Measurements from ENCODE around the gene EPAS1. TPM values are rescaled to one million over a fixed set of nuclear protein-coding genes. Genes with fewer than 3 reads are reported as not detected.
A peak's percentile ranks its signal among the peaks of the same experiment; 100 is the strongest.

Gene EPAS1
- total RNA-seq, 1 experiment from 2014 or later: 127 TPM

DNA sequence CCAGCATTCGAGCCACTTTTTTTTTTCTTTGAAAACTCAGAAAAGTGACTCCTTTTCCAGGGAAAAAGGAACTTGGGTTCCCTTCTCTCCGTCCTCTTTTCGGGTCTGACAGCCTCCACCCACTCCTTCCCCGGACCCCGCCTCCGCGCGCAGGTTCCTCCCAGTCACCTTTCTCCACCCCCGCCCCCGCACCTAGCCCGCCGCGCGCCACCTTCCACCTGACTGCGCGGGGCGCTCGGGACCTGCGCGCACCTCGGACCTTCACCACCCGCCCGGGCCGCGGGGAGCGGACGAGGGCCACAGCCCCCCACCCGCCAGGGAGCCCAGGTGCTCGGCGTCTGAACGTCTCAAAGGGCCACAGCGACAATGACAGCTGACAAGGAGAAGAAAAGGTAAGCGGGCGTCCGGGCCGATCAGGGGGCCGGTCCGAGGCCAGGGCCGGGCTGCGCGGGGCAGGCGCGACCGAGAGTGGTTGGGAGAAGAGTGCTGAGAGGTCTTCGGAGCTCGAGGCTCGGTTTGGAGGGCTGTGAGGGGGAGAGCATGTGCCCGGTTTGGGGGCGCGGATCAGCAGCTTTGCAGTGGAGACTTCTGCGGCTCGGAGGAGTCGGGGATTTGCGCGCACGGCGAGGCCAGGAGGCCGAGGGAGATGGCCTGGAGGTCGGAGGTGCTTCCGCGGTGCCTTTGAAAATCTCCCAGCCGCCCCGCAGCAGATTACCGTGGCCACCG, 502 bp downstream of the EPAS1 start:
- peak overlapping the region; percentile 74 for H2AFZ ChIP-seq
- no peaks in the 10 kb centered on the region for H3K9me2 ChIP-seq (ENCODE audit: insufficient read depth)
- peak overlapping the region; percentile 87 for H3K27ac ChIP-seq
- H3K36me3 ChIP-seq (ENCODE audit: low read depth): no peaks in the 10 kb centered on the region
- H3K4me2 ChIP-seq: peak overlapping the region; percentile 77
- no peak for TF ChIP-seq EZH2 (IDR thresholded peaks at IDR 0.05; ENCODE audit: low read depth)
- TF ChIP-seq, protein P1, sequence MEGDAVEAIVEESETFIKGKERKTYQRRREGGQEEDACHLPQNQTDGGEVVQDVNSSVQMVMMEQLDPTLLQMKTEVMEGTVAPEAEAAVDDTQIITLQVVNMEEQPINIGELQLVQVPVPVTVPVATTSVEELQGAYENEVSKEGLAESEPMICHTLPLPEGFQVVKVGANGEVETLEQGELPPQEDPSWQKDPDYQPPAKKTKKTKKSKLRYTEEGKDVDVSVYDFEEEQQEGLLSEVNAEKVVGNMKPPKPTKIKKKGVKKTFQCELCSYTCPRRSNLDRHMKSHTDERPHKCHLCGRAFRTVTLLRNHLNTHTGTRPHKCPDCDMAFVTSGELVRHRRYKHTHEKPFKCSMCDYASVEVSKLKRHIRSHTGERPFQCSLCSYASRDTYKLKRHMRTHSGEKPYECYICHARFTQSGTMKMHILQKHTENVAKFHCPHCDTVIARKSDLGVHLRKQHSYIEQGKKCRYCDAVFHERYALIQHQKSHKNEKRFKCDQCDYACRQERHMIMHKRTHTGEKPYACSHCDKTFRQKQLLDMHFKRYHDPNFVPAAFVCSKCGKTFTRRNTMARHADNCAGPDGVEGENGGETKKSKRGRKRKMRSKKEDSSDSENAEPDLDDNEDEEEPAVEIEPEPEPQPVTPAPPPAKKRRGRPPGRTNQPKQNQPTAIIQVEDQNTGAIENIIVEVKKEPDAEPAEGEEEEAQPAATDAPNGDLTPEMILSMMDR (conservative IDR thresholded peaks at IDR 0.05): peak; percentile 30; the same call in 1 of the 2 replicates
- H3K79me2 ChIP-seq (ENCODE audit: low read depth): peaks cover 51% of the 10 kb centered on the region
- peaks cover 20% of the 10 kb centered on the region for H4K20me1 ChIP-seq (ENCODE audit: insufficient read depth)
- peak; percentile 77 to 86 for DNase-seq
- H3K4me3 ChIP-seq: peak overlapping the region; percentile 80
- BruUV-seq (replicated peaks): TSS peak; percentile 25
- ChIA-PET POLR2A (ENCODE audit: unreplicated experiment) (interaction anchor here (0.7 to 1.4 kb wide), 7 partner anchors 10 to 779 kb away, joined by 3 to 17 read pairs (median 3); partner anchors contain the start of gene SRBD1), CTCF (no interaction called here)
- intact Hi-C loops (cut with micrococcal nuclease; ENCODE audit: unreplicated experiment): loop anchor here (1.0 to 10.0 kb wide), 10 partner anchors 73 to 305 kb away; no protein-coding TSS in a partner anchor
- no peaks in the 10 kb centered on the region for H3K9me3 ChIP-seq (ENCODE audit: insufficient read depth, low read depth)
- H3K4me1 ChIP-seq (replicated peaks; ENCODE audit: insufficient read depth): peaks cover 42% of the 10 kb centered on the region
- H3F3A ChIP-seq (ENCODE audit: insufficient read depth, low read depth): peaks cover 31% of the 10 kb centered on the region; the same call in 1 of the 2 replicates
- no peaks in the 10 kb centered on the region for H3K27me3 ChIP-seq (ENCODE audit: insufficient read depth, low read depth)

DNA sequence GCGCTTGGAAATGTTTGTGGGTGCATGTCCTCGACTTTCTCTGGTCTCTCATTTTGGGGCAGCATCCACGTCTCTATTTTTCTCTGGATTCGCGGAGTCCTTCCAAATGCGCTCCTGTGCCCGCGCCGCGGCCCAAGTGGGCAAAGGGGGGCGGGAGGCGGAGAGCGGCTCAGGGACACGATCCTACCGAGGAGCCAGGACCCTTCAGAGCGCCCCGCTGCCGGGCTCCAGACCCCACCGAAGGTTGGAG, 990 bp downstream of the EPAS1 start:
- Histone ChIP-seq H4K20me1 (ENCODE audit: insufficient read depth) (peaks cover 20% of the 10 kb centered on the region), H3K36me3 (ENCODE audit: low read depth) (no peaks in the 10 kb centered on the region), H3K9me2 (ENCODE audit: insufficient read depth) (no peaks in the 10 kb centered on the region), H3K79me2 (ENCODE audit: low read depth) (peaks cover 56% of the 10 kb centered on the region), H2AFZ (peak overlapping the region; percentile 74), H3K4me1 (replicated peaks; ENCODE audit: insufficient read depth) (peaks cover 47% of the 10 kb centered on the region), H3K27ac (peak overlapping the region; percentile 87), H3K4me3 (peak overlapping the region; percentile 80), H3K27me3 (ENCODE audit: insufficient read depth, low read depth) (no peaks in the 10 kb centered on the region), H3F3A (ENCODE audit: insufficient read depth, low read depth) (peaks cover 31% of the 10 kb centered on the region; the same call in 1 of the 2 replicates), H3K4me2 (peak overlapping the region; percentile 77), H3K9me3 (ENCODE audit: insufficient read depth, low read depth) (no peaks in the 10 kb centered on the region)
- TF ChIP-seq, protein P1 (conservative IDR thresholded peaks at IDR 0.05): no peak
- TF ChIP-seq EZH2 (IDR thresholded peaks at IDR 0.05; ENCODE audit: low read depth): no peak
- no TSS peak for BruUV-seq (replicated peaks)
- intact Hi-C loops (cut with micrococcal nuclease; ENCODE audit: unreplicated experiment): loop anchor here (2.0 to 10.0 kb wide), 5 partner anchors 73 to 306 kb away; no protein-coding TSS in a partner anchor
- no peak for DNase-seq
- CTCF ChIA-PET: interaction anchor here (0.5 kb wide), 1 partner anchor 69 kb away, joined by 3 read pairs; no protein-coding TSS in a partner anchor
- POLR2A ChIA-PET (ENCODE audit: unreplicated experiment): no interaction called here

DNA sequence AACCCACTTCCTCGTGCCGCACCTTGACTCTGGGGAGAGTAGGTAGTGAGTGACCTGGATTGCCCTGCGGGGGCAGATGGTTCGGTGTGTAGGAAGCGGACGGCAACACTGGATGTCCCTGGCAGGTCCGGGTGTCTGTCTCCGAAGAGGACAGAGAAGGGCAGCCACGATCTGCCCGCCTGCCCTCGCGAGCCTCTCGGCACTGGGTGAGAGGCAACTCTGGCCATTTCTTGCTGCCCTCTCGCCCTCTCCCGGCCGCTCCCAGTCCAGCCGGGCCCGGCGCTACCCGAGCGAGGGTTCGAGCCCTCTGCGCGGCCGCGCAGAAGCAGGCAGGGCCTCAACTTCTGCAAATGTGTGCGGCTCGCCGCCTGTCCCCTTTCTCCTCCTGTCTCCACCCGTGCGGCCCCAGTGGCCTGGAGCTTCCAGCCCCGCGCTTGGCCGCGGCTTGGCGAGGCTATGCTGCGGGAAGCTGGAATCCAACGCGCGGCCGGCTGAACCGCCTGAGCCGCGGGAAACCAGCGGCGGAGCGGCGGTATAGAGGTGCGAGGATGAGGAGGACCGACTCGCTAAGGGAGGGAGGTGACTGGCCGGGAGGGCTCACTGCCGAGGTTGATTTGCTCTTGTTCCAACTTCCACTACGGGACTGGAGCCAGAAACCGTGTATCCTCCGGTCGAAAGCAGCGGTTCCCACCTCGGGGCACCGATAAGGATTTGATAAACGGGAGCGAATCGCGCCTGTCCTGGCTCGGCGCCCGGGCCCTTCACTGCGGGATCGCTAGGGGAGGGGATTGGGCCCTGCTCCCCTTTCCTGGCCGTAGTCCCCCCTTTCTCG, 1.5 kb downstream of the EPAS1 start:
- H3K4me3 ChIP-seq: peak overlapping the region; percentile 80
- H3K4me2 ChIP-seq: peak overlapping the region; percentile 77
- H3K4me1 ChIP-seq (replicated peaks; ENCODE audit: insufficient read depth): peaks cover 51% of the 10 kb centered on the region
- H3K9me3 ChIP-seq (ENCODE audit: insufficient read depth, low read depth): no peaks in the 10 kb centered on the region
- peaks cover 61% of the 10 kb centered on the region for H3K79me2 ChIP-seq (ENCODE audit: low read depth)
- H3F3A ChIP-seq (ENCODE audit: insufficient read depth, low read depth): peaks cover 31% of the 10 kb centered on the region; the same call in 1 of the 2 replicates
- ChIA-PET POLR2A (ENCODE audit: unreplicated experiment) (no interaction called here), CTCF (interaction anchor here (0.5 to 1.3 kb wide), 4 partner anchors 9 to 305 kb away, joined by 3 to 24 read pairs (median 12); no protein-coding TSS in a partner anchor)
- TF ChIP-seq EZH2 (IDR thresholded peaks at IDR 0.05; ENCODE audit: low read depth): no peak
- TF ChIP-seq, protein P1 (conservative IDR thresholded peaks at IDR 0.05): peak; percentile 48; the same call in 1 of the 2 replicates
- BruUV-seq (replicated peaks): no TSS peak
- H3K27me3 ChIP-seq (ENCODE audit: insufficient read depth, low read depth): no peaks in the 10 kb centered on the region
- peak; percentile 55 to 65 for DNase-seq
- peak overlapping the region; percentile 87 for H3K27ac ChIP-seq
- intact Hi-C loops (cut with micrococcal nuclease; ENCODE audit: unreplicated experiment): loop anchor here (1.0 to 10.0 kb wide), 7 partner anchors 17 to 306 kb away; no protein-coding TSS in a partner anchor
- peak overlapping the region; percentile 74 for H2AFZ ChIP-seq
- peaks cover 20% of the 10 kb centered on the region for H4K20me1 ChIP-seq (ENCODE audit: insufficient read depth)
- H3K9me2 ChIP-seq (ENCODE audit: insufficient read depth): no peaks in the 10 kb centered on the region
- H3K36me3 ChIP-seq (ENCODE audit: low read depth): no peaks in the 10 kb centered on the region

Measured in PC-9 (cell line).